A549 (cell line): ENCODE measurements around the gene ALDH3B2.

ENCODE experiments used
- MAFK ChIP-seq: fragments of 450-650 bp; IDR thresholded peaks from 2 replicates; pipeline ENCODE4 v1.6.1; 2014; ENCODE audit not compliant: partially characterized antibody
- TF ChIP-seq, protein P1 (sequence below): fragments of >200 bp; sonication (Bioruptor Twin); formaldehyde crosslinking; IDR thresholded peaks from 3 replicates; pipeline ENCODE4 v1.5.1; 2016
- TF ChIP-seq, protein P2 (sequence below): fragments of 200-600 bp; sonication (generic); IDR thresholded peaks from 2 replicates; pipeline ENCODE4 v1.6.1; 2016; ENCODE audit warnings: antibody characterized with exemption, mild to moderate bottlenecking, moderate library complexity

DNA sequence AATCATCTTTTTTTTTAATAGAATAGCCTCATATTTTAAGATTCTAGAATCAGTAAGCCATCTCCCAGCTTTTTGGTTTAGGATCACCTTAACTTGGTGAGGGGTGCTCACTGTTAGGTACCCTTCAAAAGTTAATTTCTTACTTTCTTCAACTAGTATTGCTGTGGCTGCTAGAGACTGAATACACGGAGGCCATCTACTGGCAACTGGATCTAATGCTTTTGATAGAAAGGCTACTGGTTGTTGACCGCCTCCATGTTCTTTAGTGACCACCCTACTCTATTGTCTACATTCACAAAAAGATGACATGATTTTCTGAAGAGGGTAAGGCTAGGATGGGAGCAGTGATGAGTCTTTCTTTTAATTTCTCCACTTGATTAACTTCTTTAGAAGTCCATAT, 16.7 kb upstream of the ALDH3B2 start:
- TF ChIP-seq, protein P1, sequence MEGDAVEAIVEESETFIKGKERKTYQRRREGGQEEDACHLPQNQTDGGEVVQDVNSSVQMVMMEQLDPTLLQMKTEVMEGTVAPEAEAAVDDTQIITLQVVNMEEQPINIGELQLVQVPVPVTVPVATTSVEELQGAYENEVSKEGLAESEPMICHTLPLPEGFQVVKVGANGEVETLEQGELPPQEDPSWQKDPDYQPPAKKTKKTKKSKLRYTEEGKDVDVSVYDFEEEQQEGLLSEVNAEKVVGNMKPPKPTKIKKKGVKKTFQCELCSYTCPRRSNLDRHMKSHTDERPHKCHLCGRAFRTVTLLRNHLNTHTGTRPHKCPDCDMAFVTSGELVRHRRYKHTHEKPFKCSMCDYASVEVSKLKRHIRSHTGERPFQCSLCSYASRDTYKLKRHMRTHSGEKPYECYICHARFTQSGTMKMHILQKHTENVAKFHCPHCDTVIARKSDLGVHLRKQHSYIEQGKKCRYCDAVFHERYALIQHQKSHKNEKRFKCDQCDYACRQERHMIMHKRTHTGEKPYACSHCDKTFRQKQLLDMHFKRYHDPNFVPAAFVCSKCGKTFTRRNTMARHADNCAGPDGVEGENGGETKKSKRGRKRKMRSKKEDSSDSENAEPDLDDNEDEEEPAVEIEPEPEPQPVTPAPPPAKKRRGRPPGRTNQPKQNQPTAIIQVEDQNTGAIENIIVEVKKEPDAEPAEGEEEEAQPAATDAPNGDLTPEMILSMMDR: peak; percentile 44
- TF ChIP-seq MAFK: no peak
- TF ChIP-seq, protein P2, sequence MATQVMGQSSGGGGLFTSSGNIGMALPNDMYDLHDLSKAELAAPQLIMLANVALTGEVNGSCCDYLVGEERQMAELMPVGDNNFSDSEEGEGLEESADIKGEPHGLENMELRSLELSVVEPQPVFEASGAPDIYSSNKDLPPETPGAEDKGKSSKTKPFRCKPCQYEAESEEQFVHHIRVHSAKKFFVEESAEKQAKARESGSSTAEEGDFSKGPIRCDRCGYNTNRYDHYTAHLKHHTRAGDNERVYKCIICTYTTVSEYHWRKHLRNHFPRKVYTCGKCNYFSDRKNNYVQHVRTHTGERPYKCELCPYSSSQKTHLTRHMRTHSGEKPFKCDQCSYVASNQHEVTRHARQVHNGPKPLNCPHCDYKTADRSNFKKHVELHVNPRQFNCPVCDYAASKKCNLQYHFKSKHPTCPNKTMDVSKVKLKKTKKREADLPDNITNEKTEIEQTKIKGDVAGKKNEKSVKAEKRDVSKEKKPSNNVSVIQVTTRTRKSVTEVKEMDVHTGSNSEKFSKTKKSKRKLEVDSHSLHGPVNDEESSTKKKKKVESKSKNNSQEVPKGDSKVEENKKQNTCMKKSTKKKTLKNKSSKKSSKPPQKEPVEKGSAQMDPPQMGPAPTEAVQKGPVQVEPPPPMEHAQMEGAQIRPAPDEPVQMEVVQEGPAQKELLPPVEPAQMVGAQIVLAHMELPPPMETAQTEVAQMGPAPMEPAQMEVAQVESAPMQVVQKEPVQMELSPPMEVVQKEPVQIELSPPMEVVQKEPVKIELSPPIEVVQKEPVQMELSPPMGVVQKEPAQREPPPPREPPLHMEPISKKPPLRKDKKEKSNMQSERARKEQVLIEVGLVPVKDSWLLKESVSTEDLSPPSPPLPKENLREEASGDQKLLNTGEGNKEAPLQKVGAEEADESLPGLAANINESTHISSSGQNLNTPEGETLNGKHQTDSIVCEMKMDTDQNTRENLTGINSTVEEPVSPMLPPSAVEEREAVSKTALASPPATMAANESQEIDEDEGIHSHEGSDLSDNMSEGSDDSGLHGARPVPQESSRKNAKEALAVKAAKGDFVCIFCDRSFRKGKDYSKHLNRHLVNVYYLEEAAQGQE: no peak
